MM.1S (cell line): Measurements from ENCODE around the gene PKD1.
"Not testable (repeated sequence)": the region's sequence is repeated elsewhere in the genome, so short reads cannot be mapped to it uniquely, and the experiment has no call there.

Experiments
- CTCF ChIP-seq: fragments of 300-600 bp; sonication (generic); IDR thresholded peaks from 2 replicates; pipeline ENCODE4 v1.5.1; 2016; ENCODE audit warnings: antibody characterized with exemption, low read length, mixed read lengths
- EZH2 ChIP-seq: fragments of 300-600 bp; sonication (generic); optimal IDR thresholded peaks from 2 replicates; pipeline ENCODE3; 2017; ENCODE audit warnings: low read depth, mild to moderate bottlenecking, antibody characterized with exemption, low read length, mixed read lengths
- EZH2phosphoT487 ChIP-seq: fragments of 300-600 bp; sonication (generic); IDR thresholded peaks from 2 replicates; pipeline ENCODE4 v1.6.1; 2018; ENCODE audit warnings: antibody characterized with exemption, low read length

GRCh38 chr16:2133797-2134196 lies 1.9 kb downstream of the PKD1 start:
- not testable (repeated sequence) for TF ChIP-seq CTCF, EZH2, EZH2phosphoT487
